ENCODE measurements around the gene ST7.

Gene ST7

DNA sequence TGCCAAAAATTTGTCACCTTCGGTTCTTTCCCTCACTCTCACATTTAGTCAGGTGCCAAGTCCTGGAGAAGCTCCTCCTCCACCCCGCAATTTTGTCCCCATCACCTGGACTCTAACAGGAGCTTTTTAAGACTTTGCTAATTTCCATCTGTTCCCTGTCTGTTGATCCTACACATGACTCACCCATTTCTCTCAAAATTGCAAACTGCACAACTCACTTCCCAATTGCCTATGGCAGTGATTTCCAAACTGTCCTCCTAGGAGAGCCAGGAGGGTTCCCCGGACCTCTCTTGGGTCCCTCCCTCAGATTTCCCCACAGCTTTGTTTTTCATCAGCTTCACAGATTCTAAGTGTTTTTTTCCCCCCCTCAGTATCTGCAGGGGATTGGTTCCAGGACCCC lies 249.2 kb downstream of the ST7 start:
- no peak overlapping the region for H3K4me3 ChIP-seq (ENCODE audit: low read depth, low read length)
- in situ Hi-C loops (cut with HindIII; ENCODE audit: low sequenced_read_pairs): no loop called here
- no peak for TF ChIP-seq CTCF (IDR thresholded peaks at IDR 0.05; ENCODE audit: low read depth, low read length)
- no peak for DNase-seq (ENCODE audit: low read depth, low spot score)

DNA sequence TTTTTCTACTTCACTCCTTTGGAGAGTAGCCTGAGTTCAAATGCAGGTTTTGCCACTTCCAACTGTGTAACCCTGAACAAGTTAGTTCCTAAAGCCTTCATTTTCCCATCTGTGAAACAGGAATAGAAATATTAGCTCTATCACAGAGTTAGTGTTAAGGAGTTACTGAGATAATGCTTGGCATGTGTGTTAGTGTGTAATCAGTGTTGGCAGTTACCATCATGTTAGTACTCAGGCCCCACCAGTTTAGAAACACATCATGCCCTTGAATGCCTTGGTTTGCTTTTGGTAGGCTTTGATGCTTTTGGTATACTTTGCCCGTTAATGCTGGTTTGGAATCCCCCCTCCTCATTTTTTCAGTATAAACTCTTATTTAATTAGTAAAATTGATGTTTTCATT lies 249.9 kb downstream of the ST7 start:
- DNase-seq (ENCODE audit: low read depth, low spot score): no peak
- no peak overlapping the region for H3K4me3 ChIP-seq (ENCODE audit: low read depth, low read length)
- no peak for TF ChIP-seq CTCF (IDR thresholded peaks at IDR 0.05; ENCODE audit: low read depth, low read length)
- in situ Hi-C loops (cut with HindIII; ENCODE audit: low sequenced_read_pairs): no loop called here

- in situ Hi-C loops (cut with HindIII; ENCODE audit: low sequenced_read_pairs): no loop called here
- DNase-seq (ENCODE audit: low read depth, low spot score): no peak
- no peak overlapping the region for H3K4me3 ChIP-seq (ENCODE audit: low read depth, low read length)
Measured at GRCh38 chr7:117205873-117206272, 252.6 kb downstream of the ST7 start.

GRCh38 chr7:117208257-117208656 lies 255.0 kb downstream of the ST7 start:
- DNase-seq (ENCODE audit: low read depth, low spot score): no peak
- in situ Hi-C loops (cut with HindIII; ENCODE audit: low sequenced_read_pairs): no loop called here
- no peak for TF ChIP-seq CTCF (IDR thresholded peaks at IDR 0.05; ENCODE audit: low read depth, low read length)
- no peak overlapping the region for H3K4me3 ChIP-seq (ENCODE audit: low read depth, low read length)

More at GRCh38 chr7:117205873-117206272, 252.6 kb downstream of the ST7 start:
- TF ChIP-seq CTCF (IDR thresholded peaks at IDR 0.05; ENCODE audit: low read depth, low read length): no peak

DNA sequence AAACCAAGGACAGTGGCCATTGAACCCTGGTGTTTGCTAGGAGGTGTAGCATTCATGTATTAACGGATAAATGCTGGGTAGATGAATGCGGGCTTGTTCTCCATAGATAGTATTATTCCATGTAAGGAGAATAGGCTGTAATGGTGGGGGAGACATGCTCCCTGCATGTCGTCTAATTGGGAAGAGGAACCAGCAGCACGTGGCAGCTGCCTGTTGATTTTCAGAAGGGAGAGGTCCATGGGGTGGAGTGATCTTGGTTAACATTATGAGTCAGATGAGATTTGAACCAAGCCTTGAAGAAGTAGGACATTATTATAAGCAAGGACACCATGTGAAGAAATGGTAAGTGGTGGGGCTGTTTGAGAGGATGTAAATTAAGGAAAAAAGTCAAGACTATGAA lies 257.1 kb downstream of the ST7 start:
- no peak for DNase-seq (ENCODE audit: low read depth, low spot score)
- in situ Hi-C loops (cut with HindIII; ENCODE audit: low sequenced_read_pairs): no loop called here
- H3K4me3 ChIP-seq (ENCODE audit: low read depth, low read length): no peak overlapping the region
- TF ChIP-seq CTCF (IDR thresholded peaks at IDR 0.05; ENCODE audit: low read depth, low read length): no peak

DNA sequence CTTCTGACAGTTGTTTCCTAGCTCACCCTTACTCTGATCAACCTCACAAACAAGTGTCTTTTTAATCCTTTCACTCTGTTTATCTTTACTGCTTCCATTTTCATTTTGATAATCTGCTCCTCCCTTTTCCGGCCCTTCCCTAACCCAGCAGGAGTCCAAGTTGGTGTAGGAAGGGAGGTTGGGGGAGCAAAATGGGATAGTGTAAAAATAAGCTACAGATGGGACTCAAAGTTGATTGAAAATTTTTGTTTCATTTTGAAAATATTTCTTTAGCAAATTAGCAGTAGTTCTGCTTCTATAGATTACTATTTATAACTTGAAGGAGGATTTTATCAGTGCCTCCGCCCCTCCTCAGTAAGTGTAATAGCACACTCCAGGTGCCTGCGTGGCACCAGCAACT lies 257.6 kb downstream of the ST7 start:
- TF ChIP-seq CTCF (IDR thresholded peaks at IDR 0.05; ENCODE audit: low read depth, low read length): no peak
- no peak for DNase-seq (ENCODE audit: low read depth, low spot score)
- no peak overlapping the region for H3K4me3 ChIP-seq (ENCODE audit: low read depth, low read length)
- in situ Hi-C loops (cut with HindIII; ENCODE audit: low sequenced_read_pairs): no loop called here

GRCh38 chr7:117211614-117212013 lies 258.3 kb downstream of the ST7 start:
- in situ Hi-C loops (cut with HindIII; ENCODE audit: low sequenced_read_pairs): no loop called here
- no peak for DNase-seq (ENCODE audit: low read depth, low spot score)
- no peak for TF ChIP-seq CTCF (IDR thresholded peaks at IDR 0.05; ENCODE audit: low read depth, low read length)
- no peak overlapping the region for H3K4me3 ChIP-seq (ENCODE audit: low read depth, low read length)

All from astrocyte of the spinal cord (primary cell).